ENCODE data around the gene BAD. TPM values are rescaled to one million over a fixed set of nuclear protein-coding genes. Genes with fewer than 3 reads are reported as not detected.

Gene BAD
- total RNA-seq, 1 experiment from 2014 or later = 50.5 TPM

GRCh38 chr11:64229090-64229743 is 55.2 kb downstream of the BAD start:
- Mint-ChIP-seq H3K27me3 (ENCODE audit: insufficient read depth, unreplicated experiment) (no peaks in the 10 kb centered on the region), H3K27ac (ENCODE audit: unreplicated experiment) (no peak overlapping the region), H3K36me3 (ENCODE audit: insufficient read depth, unreplicated experiment) (peaks cover 24% of the 10 kb centered on the region), H3K4me1 (ENCODE audit: low read depth, unreplicated experiment) (no peaks in the 10 kb centered on the region), H3K9me3 (ENCODE audit: unreplicated experiment) (no peaks in the 10 kb centered on the region), H3K4me3 (ENCODE audit: unreplicated experiment) (peak overlapping the region; percentile 83)
- DNase-seq = no peak
- no peak for TF ChIP-seq CTCF (IDR thresholded peaks at IDR 0.05; ENCODE audit: insufficient read depth in 1 of 2, low read depth in 1 of 2, low read length in 1 of 2, severe bottlenecking in 1 of 2, unreplicated experiment in 1 of 2)
- Histone ChIP-seq H3K4me1 (peaks cover 36% of the 10 kb centered on the region), H3K27me3 (replicated peaks; ENCODE audit: control insufficient read depth, insufficient read depth, low read length) (no peaks in the 10 kb centered on the region), H3K4me3 (ENCODE audit: low read depth, low read length) (peak overlapping the region; percentile 81), H3K9me3 (no peaks in the 10 kb centered on the region), H3K36me3 (ENCODE audit: control insufficient read depth, insufficient read depth, low read length) (peaks cover 2% of the 10 kb centered on the region; the same call in 1 of the 2 replicates)
- ChIA-PET CTCF (interaction anchor here (0.5 kb wide), 1 partner anchor 16 kb away, joined by 7 read pairs; no protein-coding TSS in a partner anchor), POLR2A (interaction anchor here (1.0 kb wide), 1 partner anchor 16 kb away, joined by 4 read pairs; no protein-coding TSS in a partner anchor)
- BruUV-seq (replicated peaks) = no TSS peak
- intact Hi-C loops (cut with micrococcal nuclease; ENCODE audit: unreplicated experiment) = no loop called here

GRCh38 chr11:64227405-64227956 is 57.0 kb downstream of the BAD start:
- Mint-ChIP-seq H3K27me3 (ENCODE audit: insufficient read depth, unreplicated experiment) (no peaks in the 10 kb centered on the region), H3K9me3 (ENCODE audit: unreplicated experiment) (no peaks in the 10 kb centered on the region), H3K36me3 (ENCODE audit: insufficient read depth, unreplicated experiment) (peaks cover 23% of the 10 kb centered on the region), H3K4me3 (ENCODE audit: unreplicated experiment) (peak overlapping the region; percentile 81), H3K4me1 (ENCODE audit: low read depth, unreplicated experiment) (no peaks in the 10 kb centered on the region), H3K27ac (ENCODE audit: unreplicated experiment) (no peak overlapping the region)
- H3K9me3 ChIP-seq = no peaks in the 10 kb centered on the region
- peaks cover 2% of the 10 kb centered on the region; the same call in 1 of the 2 replicates for H3K36me3 ChIP-seq (ENCODE audit: control insufficient read depth, insufficient read depth, low read length)
- peaks cover 29% of the 10 kb centered on the region for H3K4me1 ChIP-seq
- no peaks in the 10 kb centered on the region for H3K27me3 ChIP-seq (replicated peaks; ENCODE audit: control insufficient read depth, insufficient read depth, low read length)
- BruUV-seq (replicated peaks) = no TSS peak
- intact Hi-C loops (cut with micrococcal nuclease; ENCODE audit: unreplicated experiment) = no loop called here
- TF ChIP-seq CTCF (IDR thresholded peaks at IDR 0.05; ENCODE audit: insufficient read depth in 1 of 2, low read depth in 1 of 2, low read length in 1 of 2, severe bottlenecking in 1 of 2, unreplicated experiment in 1 of 2) = no peak
- ChIA-PET CTCF (interaction anchor here (1.3 kb wide), 1 partner anchor 77 kb away, joined by 7 read pairs; the partner anchor contains the start of gene ESRRA), POLR2A (interaction anchor here (0.5 to 0.6 kb wide), 2 partner anchors 20 to 183 kb away, joined by 6 read pairs; no protein-coding TSS in a partner anchor)
- no peak for DNase-seq
- no peak overlapping the region for H3K4me3 ChIP-seq (ENCODE audit: low read depth, low read length)

- ChIA-PET POLR2A (interaction anchor here (1.0 to 1.3 kb wide), 3 partner anchors 15 to 78 kb away, joined by 4 to 11 read pairs (median 7); partner anchors contain the start of genes FKBP2 and STIP1), CTCF (interaction anchor here (0.6 to 1.5 kb wide), 5 partner anchors 22 to 365 kb away, joined by 3 to 7 read pairs (median 5); partner anchors contain the start of gene ESRRA)
- Mint-ChIP-seq H3K27ac (ENCODE audit: unreplicated experiment) (peak overlapping the region; percentile 39), H3K4me3 (ENCODE audit: unreplicated experiment) (peak overlapping the region; percentile 81), H3K36me3 (ENCODE audit: insufficient read depth, unreplicated experiment) (peaks cover 23% of the 10 kb centered on the region), H3K27me3 (ENCODE audit: insufficient read depth, unreplicated experiment) (no peaks in the 10 kb centered on the region), H3K4me1 (ENCODE audit: low read depth, unreplicated experiment) (no peaks in the 10 kb centered on the region), H3K9me3 (ENCODE audit: unreplicated experiment) (no peaks in the 10 kb centered on the region)
- Histone ChIP-seq H3K36me3 (ENCODE audit: control insufficient read depth, insufficient read depth, low read length) (no peaks in the 10 kb centered on the region), H3K4me1 (peaks cover 29% of the 10 kb centered on the region), H3K4me3 (ENCODE audit: low read depth, low read length) (peak overlapping the region; percentile 99), H3K9me3 (no peaks in the 10 kb centered on the region), H3K27me3 (replicated peaks; ENCODE audit: control insufficient read depth, insufficient read depth, low read length) (no peaks in the 10 kb centered on the region)
- peak; percentile 42 to 48 for DNase-seq
- BruUV-seq (replicated peaks) = TSS peak; percentile 50
- no peak for TF ChIP-seq CTCF (IDR thresholded peaks at IDR 0.05; ENCODE audit: insufficient read depth in 1 of 2, low read depth in 1 of 2, low read length in 1 of 2, severe bottlenecking in 1 of 2, unreplicated experiment in 1 of 2)
- intact Hi-C loops (cut with micrococcal nuclease; ENCODE audit: unreplicated experiment) = no loop called here
Observed at GRCh38 chr11:64226507-64227051, 57.9 kb downstream of the BAD start.

All from Caco-2 (cell line).